Trophoblast cell (in vitro differentiated cells and primary cell): ENCODE data around the gene SASH1.

Experiments
- DNase-seq, 2 donors: peaks; one replicate each; pipeline ENCODE4 v3.0.0-alpha.2; 2016
- H2AFZ ChIP-seq: 2 replicates; pipeline ENCODE4 v1.6.1; 2013; ENCODE audit warnings: low read length, moderate library complexity, mild to moderate bottlenecking; ENCODE audit not compliant: insufficient read depth, poor library complexity
- H2AK5ac ChIP-seq: 2 replicates; pipeline ENCODE4 v1.6.1; 2013; ENCODE audit warnings: mild to moderate bottlenecking, low read length
- H2BK120ac ChIP-seq: 2 replicates; pipeline ENCODE4 v1.6.1; 2013; ENCODE audit warnings: low read length, mild to moderate bottlenecking, moderate library complexity; ENCODE audit not compliant: insufficient read depth, poor library complexity
- H2BK12ac ChIP-seq: 2 replicates; pipeline ENCODE4 v1.6.1; 2013; ENCODE audit warnings: mild to moderate bottlenecking, low read length, moderate library complexity
- H2BK5ac ChIP-seq: 2 replicates; pipeline ENCODE4 v1.6.1; 2013; ENCODE audit warnings: low read length, low read depth, moderate library complexity, mild to moderate bottlenecking; ENCODE audit not compliant: poor library complexity
- H3K14ac ChIP-seq: 2 replicates; pipeline ENCODE4 v1.6.1; 2013; ENCODE audit warnings: mild to moderate bottlenecking, low read length
- H3K18ac ChIP-seq: 2 replicates; pipeline ENCODE4 v1.6.1; 2013; ENCODE audit warnings: mild to moderate bottlenecking, low read length
- H3K23ac ChIP-seq: 2 replicates; pipeline ENCODE4 v1.6.1; 2013; ENCODE audit warnings: low read length
- H3K27ac ChIP-seq: 2 replicates; pipeline ENCODE4 v1.5.1; 2013; ENCODE audit warnings: low read depth, mild to moderate bottlenecking, inconsistent platforms, low read length, moderate library complexity
- H3K27me3 ChIP-seq: 2 replicates; pipeline ENCODE4 v1.6.1; 2013; ENCODE audit warnings: inconsistent platforms, mild to moderate bottlenecking, low read length, moderate library complexity; ENCODE audit not compliant: insufficient read depth
- H3K36me3 ChIP-seq, 2 experiments: 1 replicate in 1 of 2; 2 replicates in 1 of 2; pipeline ENCODE4 v1.6.1; 2013; ENCODE audit warnings: low read length in 2 of 2, mild to moderate bottlenecking in 2 of 2, moderate library complexity in 1 of 2; ENCODE audit not compliant: insufficient read depth in 2 of 2, control insufficient read depth in 1 of 2
- H3K4ac ChIP-seq: 2 replicates; pipeline ENCODE4 v1.6.1; 2013; ENCODE audit warnings: low read depth, mild to moderate bottlenecking, low read length, moderate library complexity
- H3K4me1 ChIP-seq, 2 experiments: 1 replicate in 1 of 2; 2 replicates in 1 of 2; pipeline ENCODE4 v1.6.1; 2013; ENCODE audit warnings: low read length in 2 of 2, mild to moderate bottlenecking in 2 of 2, moderate library complexity in 1 of 2; ENCODE audit not compliant: insufficient read depth in 2 of 2, control insufficient read depth in 1 of 2
- H3K4me2 ChIP-seq: 2 replicates; pipeline ENCODE4 v1.6.1; 2013; ENCODE audit warnings: inconsistent platforms, mild to moderate bottlenecking, low read length, moderate library complexity
- H3K4me3 ChIP-seq: 2 replicates; pipeline ENCODE4 v1.5.1; 2013; ENCODE audit warnings: mild to moderate bottlenecking, low read depth, low read length, inconsistent platforms
- H3K79me1 ChIP-seq: one replicate; pipeline ENCODE4 v1.6.1; 2013; ENCODE audit warnings: low read length
- H3K79me2 ChIP-seq: 2 replicates; pipeline ENCODE4 v1.6.1; 2013; ENCODE audit warnings: low read length, mild to moderate bottlenecking; ENCODE audit not compliant: control insufficient read depth, insufficient read depth, poor library complexity
- H3K9ac ChIP-seq: 2 replicates; pipeline ENCODE4 v1.6.1; 2013; ENCODE audit warnings: mild to moderate bottlenecking, low read length
- H3K9me3 ChIP-seq: 2 replicates; pipeline ENCODE4 v1.6.1; 2013; ENCODE audit warnings: low read depth, mild to moderate bottlenecking, control low read depth, inconsistent platforms, low read length; ENCODE audit not compliant: insufficient read depth
- H4K12ac ChIP-seq: 2 replicates; pipeline ENCODE4 v1.6.1; 2013; ENCODE audit warnings: low read depth, mild to moderate bottlenecking, low read length, moderate library complexity
- H4K8ac ChIP-seq: 2 replicates; pipeline ENCODE4 v1.6.1; 2013; ENCODE audit warnings: low read depth, mild to moderate bottlenecking, low read length, moderate library complexity
- H4K91ac ChIP-seq: one replicate; pipeline ENCODE4 v1.6.1; 2013; ENCODE audit warnings: low read depth, mild to moderate bottlenecking, low read length, moderate library complexity
- WGBS: extraction: QIAGEN DNeasy Blood & Tissue Kit; methylation state at CpG from one replicate; pipeline ENCODE4 v1.1.7; 2013; ENCODE audit warnings: missing lambda C conversion rate; ENCODE audit not compliant: insufficient read length, insufficient coverage; ENCODE audit errors: extremely low coverage; 5-methylcytosine and 5-hydroxymethylcytosine counted together

SASH1 gene

DNA sequence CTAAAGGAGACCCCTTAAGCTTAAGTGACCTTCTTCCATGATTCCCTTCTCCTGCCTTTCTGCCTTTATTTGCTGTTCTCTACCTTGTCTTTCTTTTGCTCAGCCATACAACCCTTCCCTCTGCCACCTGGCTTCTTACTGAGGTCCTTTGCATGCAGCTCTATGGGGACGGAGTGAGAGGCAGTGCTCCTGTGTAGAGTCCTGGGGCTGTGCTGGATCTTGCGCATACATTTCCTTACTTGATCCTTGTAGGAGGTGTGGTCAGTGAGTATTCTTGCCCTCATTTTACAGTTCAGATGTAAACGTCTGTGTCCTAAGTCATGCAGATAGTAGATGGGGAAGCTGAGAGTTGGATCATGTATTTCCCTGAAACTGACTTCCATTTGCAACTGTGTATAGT is 5.7 kb downstream of the SASH1 start:
- Histone ChIP-seq H3K4ac (no peak overlapping the region), H3K4me1 (peaks cover 11 to 14% of the 10 kb centered on the region in 2 experiments), H3K79me1 (peaks cover 3% of the 10 kb centered on the region), H2AFZ (no peak overlapping the region), H4K91ac (no peak overlapping the region), H3K14ac (no peak overlapping the region), H4K12ac (no peak overlapping the region), H2BK120ac (no peak overlapping the region), H3K23ac (no peak overlapping the region), H2BK5ac (no peak overlapping the region), H2BK12ac (no peak overlapping the region), H2AK5ac (no peak overlapping the region), H3K9ac (no peak overlapping the region), H3K18ac (no peak overlapping the region), H3K27me3 (no peaks in the 10 kb centered on the region), H3K9me3 (no peaks in the 10 kb centered on the region), H3K4me2 (no peak overlapping the region), H3K27ac (no peak overlapping the region), H3K4me3 (no peak overlapping the region), H3K79me2 (no peaks in the 10 kb centered on the region), H3K36me3 (no peaks in the 10 kb centered on the region), H4K8ac (no peak overlapping the region)
- DNase-seq = peak; percentile 42 to 69
- no CpG with 5 or more reads among the region's 3 CpGs for WGBS

DNA sequence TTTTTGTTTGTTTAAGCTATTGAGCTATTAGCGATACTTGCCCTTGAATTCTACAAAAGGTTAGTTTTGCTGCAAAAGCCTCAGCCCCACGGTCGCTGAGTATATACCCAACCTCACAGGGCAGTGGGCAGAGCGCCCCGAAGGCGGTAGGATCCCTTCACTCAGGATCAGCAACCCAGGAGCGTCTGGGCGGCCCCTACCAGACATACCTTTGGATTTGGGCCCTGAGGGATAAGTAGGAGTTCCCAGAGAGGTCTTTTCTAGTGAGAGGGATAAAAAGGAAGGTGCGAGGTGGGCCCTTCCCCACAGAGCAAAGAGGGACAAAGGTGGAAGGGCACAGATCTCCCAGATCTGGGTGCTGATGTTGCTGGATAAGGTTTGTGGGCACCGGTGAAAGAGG is 6.1 kb downstream of the SASH1 start:
- Histone ChIP-seq H3K4ac (no peak overlapping the region), H3K4me1 (peaks cover 11 to 14% of the 10 kb centered on the region in 2 experiments), H4K12ac (no peak overlapping the region), H2BK5ac (no peak overlapping the region), H2BK120ac (no peak overlapping the region), H3K36me3 (peaks cover 0 to under 1% of the 10 kb centered on the region in 2 experiments), H3K79me2 (no peaks in the 10 kb centered on the region), H3K9me3 (no peaks in the 10 kb centered on the region), H3K27me3 (no peaks in the 10 kb centered on the region), H4K91ac (no peak overlapping the region), H3K27ac (no peak overlapping the region), H3K14ac (no peak overlapping the region), H3K18ac (peak overlapping the region; percentile 47), H2AK5ac (no peak overlapping the region), H3K4me2 (no peak overlapping the region), H2AFZ (no peak overlapping the region), H4K8ac (no peak overlapping the region), H2BK12ac (no peak overlapping the region), H3K23ac (no peak overlapping the region), H3K9ac (no peak overlapping the region), H3K4me3 (no peak overlapping the region), H3K79me1 (peaks cover 3% of the 10 kb centered on the region)
- DNase-seq = peak in 1 of 2 donors; percentile 34
- no CpG with 5 or more reads among the region's 10 CpGs for WGBS

DNA sequence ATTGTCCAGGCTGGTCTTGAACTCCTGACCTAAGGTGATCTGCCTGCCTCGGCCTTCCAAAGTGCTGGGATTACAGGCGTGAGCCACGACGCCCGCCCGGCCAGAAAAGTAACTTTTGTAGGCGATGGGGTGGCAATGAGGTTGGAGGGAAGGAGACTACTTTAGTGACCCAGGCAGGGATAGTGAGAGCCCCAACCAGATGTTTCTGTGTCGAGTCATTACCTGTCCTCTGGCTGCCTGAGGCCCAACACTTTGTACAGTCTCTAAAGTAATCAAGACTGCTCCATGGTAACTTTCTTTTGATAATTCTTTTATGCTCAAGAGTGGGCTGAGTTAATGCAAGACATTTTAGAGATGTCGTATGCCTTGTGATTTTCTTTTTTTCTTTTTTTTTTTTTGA is 6.8 kb downstream of the SASH1 start:
- Histone ChIP-seq H3K9me3 (no peaks in the 10 kb centered on the region), H2AFZ (no peak overlapping the region), H2BK12ac (no peak overlapping the region), H3K27ac (no peak overlapping the region), H3K23ac (no peak overlapping the region), H3K79me1 (peaks cover 3% of the 10 kb centered on the region), H4K12ac (no peak overlapping the region), H2AK5ac (no peak overlapping the region), H3K9ac (no peak overlapping the region), H3K4me3 (no peak overlapping the region), H3K4ac (no peak overlapping the region), H3K18ac (no peak overlapping the region), H3K27me3 (no peaks in the 10 kb centered on the region), H4K91ac (no peak overlapping the region), H2BK5ac (no peak overlapping the region), H3K79me2 (no peaks in the 10 kb centered on the region), H3K36me3 (peaks cover 0 to 2% of the 10 kb centered on the region in 2 experiments), H3K4me1 (peaks cover 11 to 14% of the 10 kb centered on the region in 2 experiments), H2BK120ac (no peak overlapping the region), H3K14ac (no peak overlapping the region), H4K8ac (no peak overlapping the region), H3K4me2 (no peak overlapping the region)
- WGBS = no CpG with 5 or more reads among the region's 9 CpGs
- peak; percentile 76 to 87 for DNase-seq

DNA sequence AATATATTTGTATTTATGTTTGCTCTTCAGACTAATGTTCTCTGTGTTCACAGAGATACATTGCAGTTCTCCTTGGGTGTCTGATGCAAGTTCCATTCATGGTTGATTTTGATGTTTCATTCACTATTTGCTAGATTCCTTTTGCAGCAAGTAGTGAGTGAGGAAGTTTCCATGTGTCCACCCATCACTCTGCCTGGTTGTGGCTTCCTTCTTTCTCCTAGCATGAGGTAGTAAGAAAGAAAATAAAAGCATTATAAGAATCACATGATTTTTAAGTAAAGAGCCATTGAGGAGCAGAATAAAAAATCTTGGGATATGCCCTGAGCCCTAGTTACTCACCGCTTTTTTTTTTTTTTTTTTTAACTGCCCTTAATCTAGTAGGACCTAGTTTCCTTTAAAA is 8.7 kb downstream of the SASH1 start:
- no peak overlapping the region for H2BK120ac ChIP-seq
- H2AK5ac ChIP-seq = no peak overlapping the region
- H3K4ac ChIP-seq = no peak overlapping the region
- no peak overlapping the region for H3K27ac ChIP-seq
- no peak overlapping the region for H2AFZ ChIP-seq
- H2BK5ac ChIP-seq = no peak overlapping the region
- no peak overlapping the region for H4K8ac ChIP-seq
- DNase-seq = no peak
- no CpG with 5 or more reads among the region's 1 CpG for WGBS
- H3K18ac ChIP-seq = no peak overlapping the region
- H4K12ac ChIP-seq = no peak overlapping the region
- H3K9ac ChIP-seq = no peak overlapping the region
- no peak overlapping the region for H3K4me3 ChIP-seq
- no peaks in the 10 kb centered on the region for H3K79me2 ChIP-seq
- H2BK12ac ChIP-seq = no peak overlapping the region
- no peak overlapping the region for H3K14ac ChIP-seq
- no peak overlapping the region for H4K91ac ChIP-seq
- H3K9me3 ChIP-seq = no peaks in the 10 kb centered on the region
- no peaks in the 10 kb centered on the region for H3K27me3 ChIP-seq
- peaks cover 0 to 2% of the 10 kb centered on the region in 2 experiments for H3K36me3 ChIP-seq
- peaks cover 8 to 9% of the 10 kb centered on the region in 2 experiments for H3K4me1 ChIP-seq
- H3K79me1 ChIP-seq = peaks cover 3% of the 10 kb centered on the region
- H3K23ac ChIP-seq = no peak overlapping the region
- H3K4me2 ChIP-seq = no peak overlapping the region
